B cell (primary cell): ENCODE results near the gene CIC. TPM values are rescaled to one million over a fixed set of nuclear protein-coding genes. Genes with fewer than 3 reads are reported as not detected.

Source experiments
- ATAC-seq: fragments of 200-7000 bp; cut with Tn5 transposase; one replicate; pipeline ENCODE4 v1.10.0; 2021; ENCODE audit warnings: low read depth, mild to moderate bottlenecking, moderate number of reproducible peaks, moderate library complexity
- CTCF ChIA-PET: fragments of 350-600 bp; sonication (Branson Sonifier 250); formaldehyde crosslinking; loops from one replicate; lab custom pipeline; 2021; ENCODE audit warnings: antibody characterized with exemption, inconsistent platforms; lab: Charles Lee
- POLR2A ChIA-PET: fragments of 350-600 bp; sonication (Branson Sonifier 250); formaldehyde crosslinking; loops from one replicate; lab custom pipeline; 2021; ENCODE audit warnings: antibody characterized with exemption; lab: Charles Lee
- DNase-seq: peaks from one replicate; pipeline ENCODE4 v3.0.0; 2013
- H2AFZ ChIP-seq: 2 replicates; pipeline ENCODE4 v1.6.1; 2012; ENCODE audit warnings: mild to moderate bottlenecking, low read depth, low read length; ENCODE audit not compliant: insufficient read depth, poor library complexity, severe bottlenecking
- H3K27ac ChIP-seq, 2 donors: 1 replicate in 1 of 2; 2 replicates in 1 of 2; pipeline ENCODE4 v1.5.1; 2012 to 2013; ENCODE audit warnings: low read length in 2 of 2, mild to moderate bottlenecking in 2 of 2, moderate library complexity in 1 of 2
- H3K27me3 ChIP-seq, 4 experiments: fragments of 200-600 bp in 1 of 4; sonication (generic) in 1 of 4; replicated peaks in 1 of 4; 1 replicate in 2 of 4; 2 replicates in 2 of 4; pipeline versions ENCODE4 v1.6.1 to v1.7.0; 2013 to 2016; ENCODE audit warnings: low read length in 3 of 4, mild to moderate bottlenecking in 2 of 4, mixed read lengths in 1 of 4, moderate library complexity in 1 of 4; ENCODE audit not compliant: insufficient read depth in 4 of 4, control insufficient read depth in 3 of 4; ENCODE audit errors: control extremely low read depth in 1 of 4
- H3K36me3 ChIP-seq, 2 experiments: replicated peaks in 1 of 2; 1 replicate in 1 of 2; 2 replicates in 1 of 2; pipeline versions ENCODE4 v1.6.1 to v1.7.1; 2013; ENCODE audit warnings: low read length in 1 of 2; ENCODE audit not compliant: insufficient read depth in 2 of 2, control insufficient read depth in 1 of 2; ENCODE audit errors: control extremely low read depth in 1 of 2, extremely low read depth in 1 of 2
- H3K4me1 ChIP-seq, 2 donors: fragments of 200-600 bp in 1 of 2; sonication (generic) in 1 of 2; 1 replicate in 1 of 2; 2 replicates in 1 of 2; pipeline versions ENCODE4 v1.5.1 to v1.6.1; 2013 to 2017; ENCODE audit warnings: low read length in 2 of 2; ENCODE audit not compliant: control insufficient read depth in 2 of 2, insufficient read depth in 2 of 2
- H3K4me2 ChIP-seq: replicated peaks from 2 replicates; pipeline ENCODE3; 2012; ENCODE audit warnings: mild to moderate bottlenecking, low read depth, low read length; ENCODE audit not compliant: poor library complexity, severe bottlenecking
- H3K4me3 ChIP-seq, 5 experiments: fragments of 200-600 bp in 1 of 5; sonication (generic) in 1 of 5; 1 replicate in 3 of 5; 2 replicates in 2 of 5; pipeline versions ENCODE4 v1.5.1 to v1.7.0; 2011 to 2016; ENCODE audit warnings: low read length in 4 of 5, mild to moderate bottlenecking in 4 of 5, low read depth in 2 of 5, control low read depth in 1 of 5, moderate library complexity in 1 of 5; ENCODE audit not compliant: insufficient read depth in 1 of 5; ENCODE audit errors: control extremely low read depth in 1 of 5, extremely low read depth in 1 of 5
- H3K79me2 ChIP-seq: fragments of 200-600 bp; sonication (generic); one replicate; pipeline ENCODE4 v1.6.0; 2016; ENCODE audit warnings: low read length; ENCODE audit not compliant: control insufficient read depth, insufficient read depth
- H3K9ac ChIP-seq: fragments of 200-600 bp; sonication (generic); 2 replicates; pipeline ENCODE4 v1.6.1; 2017; ENCODE audit warnings: mild to moderate bottlenecking, low read length, moderate library complexity
- H3K9me3 ChIP-seq, 3 donors: one replicate each; pipeline versions ENCODE4 v1.6.1 to v1.7.1; 2013; ENCODE audit warnings: low read length in 2 of 3; ENCODE audit not compliant: control insufficient read depth in 2 of 3, insufficient read depth in 1 of 3; ENCODE audit errors: control extremely low read depth in 1 of 3
- H4K20me1 ChIP-seq: 2 replicates; pipeline ENCODE4 v1.6.0; 2012; ENCODE audit warnings: mild to moderate bottlenecking, low read length; ENCODE audit not compliant: insufficient read depth, control insufficient read depth, poor library complexity, severe bottlenecking
- H3K27ac Mint-ChIP-seq: one replicate; pipeline ENCODE4 v1.8.0; 2021; ENCODE audit warnings: mixed read lengths
- H3K27me3 Mint-ChIP-seq: one replicate; pipeline ENCODE4 v1.8.0; 2021; ENCODE audit warnings: mixed read lengths
- H3K4me1 Mint-ChIP-seq: one replicate; pipeline ENCODE4 v1.8.0; 2021; ENCODE audit warnings: mixed read lengths
- H3K4me3 Mint-ChIP-seq: one replicate; pipeline ENCODE4 v1.8.0; 2021; ENCODE audit warnings: mixed read lengths
- H3K9me3 Mint-ChIP-seq: one replicate; pipeline ENCODE4 v1.8.0; 2022; ENCODE audit warnings: mixed read lengths; ENCODE audit not compliant: insufficient read depth
- EZH2 ChIP-seq: IDR thresholded peaks from 2 replicates; pipeline ENCODE4 v1.6.1; 2012; ENCODE audit warnings: borderline replicate concordance, low read depth, mild to moderate bottlenecking, moderate library complexity, low read length; ENCODE audit not compliant: insufficient read depth, poor library complexity, severe bottlenecking
- WGBS: methylation state at CpG from one replicate; pipeline ENCODE4 v1.1.5; 2013; ENCODE audit warnings: missing lambda C conversion rate; ENCODE audit not compliant: insufficient coverage; 5-methylcytosine and 5-hydroxymethylcytosine counted together
- intact Hi-C: fragments of 100-400 bp; cut with micrococcal nuclease; formaldehyde crosslinking; loops from one replicate; pipeline ENCODE4 v1.10.0; 2022
- polyA plus RNA-seq: library from polyadenylated mRNA; depleted of rRNA; stranded (reverse); fragments of >200 nt; gene quantifications from 2 replicates; pipeline ENCODE4 v1.2.3, GENCODE V29; 2012
- total RNA-seq, 2 donors: library from RNA; stranded (reverse); fragments of 120-200 nt in 1 of 2; gene quantifications; 1 replicate in 1 of 2; 2 replicates in 1 of 2; pipeline versions ENCODE4 v1.2.3 to v1.2.4, GENCODE V29; 2013 to 2022
- TF ChIP-seq, protein P1 (sequence below): fragments of 200-600 bp; IDR thresholded peaks from one replicate; pipeline ENCODE4 v1.8.0; 2022; ENCODE audit warnings: antibody characterized with exemption, mild to moderate bottlenecking

The CIC gene
- total and polyA plus RNA-seq, 2 donors (not counting 1 experiment from before 2014, with no cell fraction given), result 75.7 to 119 TPM

DNA sequence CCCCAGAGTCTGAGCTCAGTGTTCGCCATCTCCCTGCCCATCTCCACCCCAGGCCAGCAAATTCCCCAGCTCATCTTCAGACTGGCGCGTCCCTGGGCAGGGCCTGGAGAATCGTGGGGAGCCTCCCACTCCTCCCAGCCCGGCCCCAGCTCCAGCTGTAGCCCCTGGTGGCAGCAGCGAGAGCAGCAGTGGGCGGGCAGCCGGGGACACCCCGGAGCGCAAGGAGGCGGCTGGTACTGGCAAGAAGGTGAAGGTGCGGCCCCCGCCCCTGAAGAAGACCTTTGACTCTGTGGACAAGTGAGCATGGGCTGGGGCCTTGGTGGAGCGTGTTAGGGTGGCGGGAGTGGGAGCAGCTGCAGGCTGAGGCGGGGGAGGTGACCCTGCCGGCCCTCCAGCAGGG lies 24.5 kb downstream of the CIC start:
- intact Hi-C loops, result no loop called here
- H3K79me2 ChIP-seq, result no peaks in the 10 kb centered on the region
- ChIA-PET POLR2A (interaction anchor here (0.7 kb wide), 1 partner anchor 25 kb away, joined by 4 read pairs; the partner anchor contains the start of gene CIC), CTCF (interaction anchor here (1.0 to 2.3 kb wide), 4 partner anchors 11 to 161 kb away, joined by 3 to 6 read pairs (median 4); partner anchors contain the start of gene POU2F2)
- peaks cover 11% of the 10 kb centered on the region for H3K4me1 Mint-ChIP-seq
- no peaks in the 10 kb centered on the region for H3K27me3 Mint-ChIP-seq
- H2AFZ ChIP-seq, result no peak overlapping the region
- peaks cover 1 to 62% of the 10 kb centered on the region in 2 experiments for H3K36me3 ChIP-seq
- H3K27ac Mint-ChIP-seq, result no peak overlapping the region
- no peaks in the 10 kb centered on the region for H3K27me3 ChIP-seq
- no peak for DNase-seq
- no peak overlapping the region for H3K4me2 ChIP-seq
- ATAC-seq, result no peak
- TF ChIP-seq EZH2, result no peak
- H3K4me1 ChIP-seq, result peaks cover 3 to 10% of the 10 kb centered on the region in 2 donors
- H3K27ac ChIP-seq, result no peak overlapping the region
- peaks cover 20% of the 10 kb centered on the region for H4K20me1 ChIP-seq
- no peak overlapping the region for H3K4me3 ChIP-seq
- no peak overlapping the region for H3K4me3 Mint-ChIP-seq
- no peak overlapping the region for H3K9ac ChIP-seq
- no peaks in the 10 kb centered on the region for H3K9me3 Mint-ChIP-seq
- no peaks in the 10 kb centered on the region for H3K9me3 ChIP-seq
- 97% methylated on average over 13 of the region's 17 CpGs for WGBS

DNA sequence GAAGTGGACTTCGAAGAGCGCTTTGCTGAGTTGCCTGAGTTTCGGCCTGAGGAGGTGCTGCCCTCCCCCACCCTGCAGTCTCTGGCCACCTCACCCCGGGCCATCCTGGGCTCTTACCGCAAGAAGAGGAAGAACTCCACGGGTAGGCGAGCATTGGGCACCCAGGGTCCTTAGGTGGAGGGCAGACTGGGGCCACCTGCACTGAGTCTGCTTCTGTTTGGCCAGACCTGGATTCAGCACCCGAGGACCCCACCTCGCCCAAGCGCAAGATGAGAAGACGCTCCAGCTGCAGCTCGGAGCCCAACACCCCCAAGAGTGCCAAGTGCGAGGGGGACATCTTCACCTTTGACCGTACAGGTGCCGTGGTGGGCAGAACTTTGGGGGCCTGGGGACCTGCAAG lies 24.9 kb downstream of the CIC start:
- H3K9me3 Mint-ChIP-seq, result no peaks in the 10 kb centered on the region
- ATAC-seq, result no peak
- Histone ChIP-seq H3K9me3 (no peaks in the 10 kb centered on the region), H3K36me3 (peaks cover 1 to 58% of the 10 kb centered on the region in 2 experiments), H2AFZ (no peak overlapping the region), H3K9ac (no peak overlapping the region), H3K4me2 (no peak overlapping the region), H4K20me1 (peaks cover 16% of the 10 kb centered on the region), H3K4me1 (peaks cover 3 to 10% of the 10 kb centered on the region in 2 donors), H3K27ac (no peak overlapping the region), H3K79me2 (no peaks in the 10 kb centered on the region), H3K4me3 (no peak overlapping the region), H3K27me3 (no peaks in the 10 kb centered on the region)
- no peak for DNase-seq
- CTCF ChIA-PET, result interaction anchor here (1.0 to 2.3 kb wide), 5 partner anchors 12 to 185 kb away, joined by 3 to 6 read pairs (median 4); partner anchors contain the start of gene POU2F2
- no peaks in the 10 kb centered on the region for H3K27me3 Mint-ChIP-seq
- POLR2A ChIA-PET, result no interaction called here
- H3K4me1 Mint-ChIP-seq, result peaks cover 11% of the 10 kb centered on the region
- WGBS, result 78% methylated on average over 15 of the region's 15 CpGs
- TF ChIP-seq, protein P1, sequence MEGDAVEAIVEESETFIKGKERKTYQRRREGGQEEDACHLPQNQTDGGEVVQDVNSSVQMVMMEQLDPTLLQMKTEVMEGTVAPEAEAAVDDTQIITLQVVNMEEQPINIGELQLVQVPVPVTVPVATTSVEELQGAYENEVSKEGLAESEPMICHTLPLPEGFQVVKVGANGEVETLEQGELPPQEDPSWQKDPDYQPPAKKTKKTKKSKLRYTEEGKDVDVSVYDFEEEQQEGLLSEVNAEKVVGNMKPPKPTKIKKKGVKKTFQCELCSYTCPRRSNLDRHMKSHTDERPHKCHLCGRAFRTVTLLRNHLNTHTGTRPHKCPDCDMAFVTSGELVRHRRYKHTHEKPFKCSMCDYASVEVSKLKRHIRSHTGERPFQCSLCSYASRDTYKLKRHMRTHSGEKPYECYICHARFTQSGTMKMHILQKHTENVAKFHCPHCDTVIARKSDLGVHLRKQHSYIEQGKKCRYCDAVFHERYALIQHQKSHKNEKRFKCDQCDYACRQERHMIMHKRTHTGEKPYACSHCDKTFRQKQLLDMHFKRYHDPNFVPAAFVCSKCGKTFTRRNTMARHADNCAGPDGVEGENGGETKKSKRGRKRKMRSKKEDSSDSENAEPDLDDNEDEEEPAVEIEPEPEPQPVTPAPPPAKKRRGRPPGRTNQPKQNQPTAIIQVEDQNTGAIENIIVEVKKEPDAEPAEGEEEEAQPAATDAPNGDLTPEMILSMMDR, result no peak
- no peak for TF ChIP-seq EZH2
- no peak overlapping the region for H3K4me3 Mint-ChIP-seq
- no peak overlapping the region for H3K27ac Mint-ChIP-seq
- intact Hi-C loops, result no loop called here
